A549 (cell line): Measurements from ENCODE around the gene CEP76. TPM values are rescaled to one million over a fixed set of nuclear protein-coding genes. Genes with fewer than 3 reads are reported as not detected.
A peak's percentile ranks its signal among the peaks of the same experiment; 100 is the strongest.

ENCODE experiments used
- BHLHE40 ChIP-seq: IDR thresholded peaks from 2 replicates; pipeline ENCODE4 v1.6.1; 2012; ENCODE audit warnings: low read depth, low read length, inconsistent platforms
- CBX2 ChIP-seq: fragments of 200-600 bp; sonication (generic); IDR thresholded peaks from 2 replicates; pipeline ENCODE4 v1.6.1; 2016; ENCODE audit warnings: low read depth, mild to moderate bottlenecking, borderline replicate concordance
- EHF ChIP-seq: fragments of 250-450 bp; sonication (Bioruptor Pico); IDR thresholded peaks from 2 replicates; pipeline ENCODE4 v1.5.0; 2020; ENCODE audit warnings: mild to moderate bottlenecking
- EP300 ChIP-seq, 2 experiments: fragments of >200 bp; sonication (Bioruptor Twin); formaldehyde crosslinking; IDR thresholded peaks; 2 replicates in 1 of 2; 3 replicates in 1 of 2; pipeline ENCODE4 v1.6.1; 2016 to 2017
- FOSB ChIP-seq: fragments of 250-450 bp; sonication (Bioruptor Pico); IDR thresholded peaks from 2 replicates; pipeline ENCODE4 v1.5.0; 2020; ENCODE audit warnings: mild to moderate bottlenecking, moderate library complexity
- HOXB13 ChIP-seq: fragments of 250-450 bp; sonication (Bioruptor Pico); IDR thresholded peaks from 2 replicates; pipeline ENCODE4 v1.5.0; 2020; ENCODE audit warnings: low read depth, mild to moderate bottlenecking, moderate library complexity
- JUN ChIP-seq, 2 experiments: fragments of >200 bp; sonication (Bioruptor Twin); formaldehyde crosslinking; IDR thresholded peaks; 2 replicates in 1 of 2; 3 replicates in 1 of 2; pipeline ENCODE4 v1.6.1; 2016 to 2017
- JUNB ChIP-seq: fragments of >200 bp; sonication (Bioruptor Twin); formaldehyde crosslinking; IDR thresholded peaks from 2 replicates; pipeline ENCODE4 v1.6.1; 2016
- KDM1A ChIP-seq: fragments of 200-600 bp; sonication (generic); IDR thresholded peaks from 2 replicates; pipeline ENCODE4 v1.6.1; 2016; ENCODE audit warnings: low read depth, mild to moderate bottlenecking
- KDM5A ChIP-seq: fragments of 200-600 bp; sonication (generic); IDR thresholded peaks from 2 replicates; pipeline ENCODE4 v1.6.1; 2016; ENCODE audit warnings: antibody characterized with exemption, mild to moderate bottlenecking
- MAFK ChIP-seq: fragments of 450-650 bp; IDR thresholded peaks from 2 replicates; pipeline ENCODE4 v1.6.1; 2014; ENCODE audit not compliant: partially characterized antibody
- MYC ChIP-seq: IDR thresholded peaks from 2 replicates; pipeline ENCODE4 v1.6.1; 2012; ENCODE audit warnings: mild to moderate bottlenecking, inconsistent platforms, low read length, improper control_type of control experiment, borderline replicate concordance
- NR3C1 ChIP-seq: fragments of >200 bp; sonication (Bioruptor Twin); formaldehyde crosslinking; IDR thresholded peaks from 3 replicates; pipeline ENCODE4 v1.6.1; 2017
- RCOR1 ChIP-seq: fragments of 150-350 bp; IDR thresholded peaks from 2 replicates; pipeline ENCODE4 v1.6.1; 2014; ENCODE audit warnings: antibody characterized with exemption, low read length, low read depth
- SMC3 ChIP-seq: fragments of >200 bp; sonication (Bioruptor Twin); formaldehyde crosslinking; IDR thresholded peaks from 3 replicates; pipeline ENCODE4 v1.6.1; 2018; ENCODE audit warnings: inconsistent platforms
- TP53 ChIP-seq: fragments of 250-450 bp; sonication (Bioruptor Pico); IDR thresholded peaks from 2 replicates; pipeline ENCODE4 v1.5.0; 2021; ENCODE audit warnings: mild to moderate bottlenecking, moderate library complexity
- ZC3H11A ChIP-seq: fragments of 450-650 bp; IDR thresholded peaks from 2 replicates; pipeline ENCODE4 v1.6.1; 2014; ENCODE audit warnings: antibody characterized with exemption, mild to moderate bottlenecking
- ZFP36 ChIP-seq: fragments of 450-650 bp; IDR thresholded peaks from 2 replicates; pipeline ENCODE4 v1.6.1; 2014; ENCODE audit warnings: borderline replicate concordance; ENCODE audit not compliant: partially characterized antibody
- polyA plus RNA-seq, 4 experiments: library from polyadenylated mRNA; depleted of rRNA in 3 of 4; stranded (reverse); fragments of >200 nt; fragmentation: RNase III in 1 of 4; extraction: RNeasy Plus Mini Kit Qiagen cat#74134 plus additional on column Dnase treatment in 1 of 4; gene quantifications; 2 replicates in 3 of 4; 3 replicates in 1 of 4; pipeline ENCODE4 v1.2.3, GENCODE V29; 2011 to 2017
- TF ChIP-seq, protein P1 (sequence below): fragments of >200 bp; sonication (Bioruptor Twin); formaldehyde crosslinking; IDR thresholded peaks from 3 replicates; pipeline ENCODE4 v1.5.1; 2016
- TF ChIP-seq, protein P2 (sequence below): IDR thresholded peaks from 2 replicates; pipeline ENCODE4 v1.6.1; 2012; ENCODE audit warnings: low read depth, borderline replicate concordance
- TF ChIP-seq, protein P3 (sequence below): fragments of 250-450 bp; sonication (Bioruptor Pico); IDR thresholded peaks from 2 replicates; pipeline ENCODE4 v1.5.0; 2021; ENCODE audit warnings: mild to moderate bottlenecking, moderate library complexity, borderline replicate concordance
- TF ChIP-seq, protein P4 (sequence below): fragments of 150-350 bp; IDR thresholded peaks from 2 replicates; pipeline ENCODE4 v1.6.1; 2014; ENCODE audit warnings: low read depth, mild to moderate bottlenecking, low read length
- TF ChIP-seq, protein P5 (sequence below): IDR thresholded peaks from 2 replicates; pipeline ENCODE4 v1.6.1; 2012
- TF ChIP-seq, protein P6 (sequence below): fragments of >200 bp; sonication (Bioruptor Twin); formaldehyde crosslinking; IDR thresholded peaks from 2 replicates; pipeline ENCODE4 v1.6.1; 2016

CEP76 gene
- polyA plus RNA-seq, 2 of the 4 experiments (the other 2 are of a cell fraction), result 7.8 to 13.1 TPM

DNA sequence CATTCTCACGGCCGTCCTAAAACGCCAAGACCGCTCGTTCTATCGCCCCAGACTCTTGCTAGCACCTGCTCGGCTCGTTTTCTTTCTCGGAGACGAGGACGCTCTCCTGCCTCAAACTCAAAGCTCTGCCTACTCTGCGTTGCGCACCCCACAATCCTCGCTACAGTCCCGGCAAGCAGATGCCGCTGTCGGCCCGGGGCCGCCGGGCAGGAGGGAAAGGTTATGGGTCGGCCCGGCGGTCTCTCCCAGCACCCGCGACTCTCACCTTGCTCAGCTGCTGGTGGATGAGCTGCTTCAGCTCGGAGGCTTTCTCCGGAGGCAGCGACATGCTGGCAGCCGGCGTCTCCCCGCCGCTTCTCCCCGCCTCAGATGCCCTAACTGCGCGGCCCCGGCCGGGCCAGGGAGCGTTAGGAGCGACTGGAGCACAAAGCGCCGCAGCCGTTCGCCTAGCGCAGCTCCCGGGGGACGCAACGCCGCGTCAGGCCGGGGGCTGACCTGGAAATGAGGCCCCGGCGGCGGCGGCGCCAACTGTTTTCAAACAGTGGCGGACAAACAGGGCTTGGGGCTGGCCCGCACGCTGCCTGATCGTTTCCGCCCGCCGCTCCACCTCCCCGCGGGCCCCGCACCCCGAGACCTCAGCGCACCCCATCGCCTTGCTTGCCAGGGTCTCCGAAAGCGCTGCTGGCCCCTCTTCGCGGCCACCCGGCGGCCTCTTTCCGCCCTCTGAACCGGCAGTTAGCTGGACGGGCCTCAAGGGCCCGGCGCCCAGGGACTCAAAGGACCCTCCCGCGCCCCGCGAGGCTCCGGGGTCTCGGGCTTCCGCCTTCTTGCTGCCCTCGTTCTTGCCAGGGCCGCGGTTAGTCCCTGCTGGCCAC is at the start of gene CEP76, which contains the start of gene PSMG2 (continued):
- TF ChIP-seq ZFP36 (no peak), JUNB (no peak), TP53 (CRISPR knock-in tag) (no peak), RCOR1 (no peak), BHLHE40 (no peak), CBX2 (no peak), HOXB13 (no peak), KDM5A (peak; percentile 14; the same call in 1 of the 2 replicates), KDM1A (no peak), ZC3H11A (no peak), EP300 (IDR thresholded peaks at IDR 0.05) (no peak), JUN (IDR thresholded peaks at IDR 0.05) (peak; percentile 53 to 99; a peak in 4 of 5 replicates), SMC3 (no peak), MYC (peak; percentile 61; the same call in 1 of the 2 replicates), NR3C1 (no peak), MAFK (no peak), EHF (no peak), FOSB (CRISPR knock-in tag) (no peak)
- TF ChIP-seq, protein P1, sequence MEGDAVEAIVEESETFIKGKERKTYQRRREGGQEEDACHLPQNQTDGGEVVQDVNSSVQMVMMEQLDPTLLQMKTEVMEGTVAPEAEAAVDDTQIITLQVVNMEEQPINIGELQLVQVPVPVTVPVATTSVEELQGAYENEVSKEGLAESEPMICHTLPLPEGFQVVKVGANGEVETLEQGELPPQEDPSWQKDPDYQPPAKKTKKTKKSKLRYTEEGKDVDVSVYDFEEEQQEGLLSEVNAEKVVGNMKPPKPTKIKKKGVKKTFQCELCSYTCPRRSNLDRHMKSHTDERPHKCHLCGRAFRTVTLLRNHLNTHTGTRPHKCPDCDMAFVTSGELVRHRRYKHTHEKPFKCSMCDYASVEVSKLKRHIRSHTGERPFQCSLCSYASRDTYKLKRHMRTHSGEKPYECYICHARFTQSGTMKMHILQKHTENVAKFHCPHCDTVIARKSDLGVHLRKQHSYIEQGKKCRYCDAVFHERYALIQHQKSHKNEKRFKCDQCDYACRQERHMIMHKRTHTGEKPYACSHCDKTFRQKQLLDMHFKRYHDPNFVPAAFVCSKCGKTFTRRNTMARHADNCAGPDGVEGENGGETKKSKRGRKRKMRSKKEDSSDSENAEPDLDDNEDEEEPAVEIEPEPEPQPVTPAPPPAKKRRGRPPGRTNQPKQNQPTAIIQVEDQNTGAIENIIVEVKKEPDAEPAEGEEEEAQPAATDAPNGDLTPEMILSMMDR, result no peak
- TF ChIP-seq, protein P2, sequence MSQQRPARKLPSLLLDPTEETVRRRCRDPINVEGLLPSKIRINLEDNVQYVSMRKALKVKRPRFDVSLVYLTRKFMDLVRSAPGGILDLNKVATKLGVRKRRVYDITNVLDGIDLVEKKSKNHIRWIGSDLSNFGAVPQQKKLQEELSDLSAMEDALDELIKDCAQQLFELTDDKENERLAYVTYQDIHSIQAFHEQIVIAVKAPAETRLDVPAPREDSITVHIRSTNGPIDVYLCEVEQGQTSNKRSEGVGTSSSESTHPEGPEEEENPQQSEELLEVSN, result no peak
- TF ChIP-seq, protein P3, sequence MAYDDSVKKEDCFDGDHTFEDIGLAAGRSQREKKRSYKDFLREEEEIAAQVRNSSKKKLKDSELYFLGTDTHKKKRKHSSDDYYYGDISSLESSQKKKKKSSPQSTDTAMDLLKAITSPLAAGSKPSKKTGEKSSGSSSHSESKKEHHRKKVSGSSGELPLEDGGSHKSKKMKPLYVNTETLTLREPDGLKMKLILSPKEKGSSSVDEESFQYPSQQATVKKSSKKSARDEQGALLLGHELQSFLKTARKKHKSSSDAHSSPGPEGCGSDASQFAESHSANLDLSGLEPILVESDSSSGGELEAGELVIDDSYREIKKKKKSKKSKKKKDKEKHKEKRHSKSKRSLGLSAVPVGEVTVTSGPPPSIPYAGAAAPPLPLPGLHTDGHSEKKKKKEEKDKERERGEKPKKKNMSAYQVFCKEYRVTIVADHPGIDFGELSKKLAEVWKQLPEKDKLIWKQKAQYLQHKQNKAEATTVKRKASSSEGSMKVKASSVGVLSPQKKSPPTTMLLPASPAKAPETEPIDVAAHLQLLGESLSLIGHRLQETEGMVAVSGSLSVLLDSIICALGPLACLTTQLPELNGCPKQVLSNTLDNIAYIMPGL (CRISPR knock-in tag), result no peak
- TF ChIP-seq, protein P4, sequence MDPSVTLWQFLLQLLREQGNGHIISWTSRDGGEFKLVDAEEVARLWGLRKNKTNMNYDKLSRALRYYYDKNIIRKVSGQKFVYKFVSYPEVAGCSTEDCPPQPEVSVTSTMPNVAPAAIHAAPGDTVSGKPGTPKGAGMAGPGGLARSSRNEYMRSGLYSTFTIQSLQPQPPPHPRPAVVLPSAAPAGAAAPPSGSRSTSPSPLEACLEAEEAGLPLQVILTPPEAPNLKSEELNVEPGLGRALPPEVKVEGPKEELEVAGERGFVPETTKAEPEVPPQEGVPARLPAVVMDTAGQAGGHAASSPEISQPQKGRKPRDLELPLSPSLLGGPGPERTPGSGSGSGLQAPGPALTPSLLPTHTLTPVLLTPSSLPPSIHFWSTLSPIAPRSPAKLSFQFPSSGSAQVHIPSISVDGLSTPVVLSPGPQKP, result no peak
- TF ChIP-seq, protein P5, sequence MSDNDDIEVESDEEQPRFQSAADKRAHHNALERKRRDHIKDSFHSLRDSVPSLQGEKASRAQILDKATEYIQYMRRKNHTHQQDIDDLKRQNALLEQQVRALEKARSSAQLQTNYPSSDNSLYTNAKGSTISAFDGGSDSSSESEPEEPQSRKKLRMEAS, result peak; percentile 61; the same call in 1 of the 2 replicates
- TF ChIP-seq, protein P6, sequence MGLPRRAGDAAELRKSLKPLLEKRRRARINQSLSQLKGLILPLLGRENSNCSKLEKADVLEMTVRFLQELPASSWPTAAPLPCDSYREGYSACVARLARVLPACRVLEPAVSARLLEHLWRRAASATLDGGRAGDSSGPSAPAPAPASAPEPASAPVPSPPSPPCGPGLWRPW, result no peak
